ENCODE results near the gene SLC25A44.

The SLC25A44 gene

DNA sequence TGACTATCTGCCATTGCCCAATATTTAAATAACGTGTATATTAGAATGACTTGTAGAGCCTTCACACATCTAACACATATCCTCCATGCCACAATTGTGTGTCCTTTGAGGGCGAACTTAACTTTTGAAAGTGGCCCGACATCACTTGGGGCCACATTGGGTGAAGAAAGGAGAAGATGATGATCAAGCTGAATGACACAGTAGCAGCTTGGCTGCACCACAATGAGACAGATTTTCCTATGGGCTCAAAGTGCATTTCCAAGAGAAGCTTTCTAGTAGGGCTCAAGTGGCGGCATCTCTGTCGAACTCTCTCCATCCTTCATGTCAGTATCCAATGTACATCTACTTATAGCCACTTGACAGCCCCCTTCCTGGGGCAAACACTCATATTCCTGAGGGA lies 44.3 kb downstream of the SLC25A44 start:
- no peak for DNase-seq (ENCODE audit: low read depth in 1 of 2, low spot score in 1 of 2)

DNA sequence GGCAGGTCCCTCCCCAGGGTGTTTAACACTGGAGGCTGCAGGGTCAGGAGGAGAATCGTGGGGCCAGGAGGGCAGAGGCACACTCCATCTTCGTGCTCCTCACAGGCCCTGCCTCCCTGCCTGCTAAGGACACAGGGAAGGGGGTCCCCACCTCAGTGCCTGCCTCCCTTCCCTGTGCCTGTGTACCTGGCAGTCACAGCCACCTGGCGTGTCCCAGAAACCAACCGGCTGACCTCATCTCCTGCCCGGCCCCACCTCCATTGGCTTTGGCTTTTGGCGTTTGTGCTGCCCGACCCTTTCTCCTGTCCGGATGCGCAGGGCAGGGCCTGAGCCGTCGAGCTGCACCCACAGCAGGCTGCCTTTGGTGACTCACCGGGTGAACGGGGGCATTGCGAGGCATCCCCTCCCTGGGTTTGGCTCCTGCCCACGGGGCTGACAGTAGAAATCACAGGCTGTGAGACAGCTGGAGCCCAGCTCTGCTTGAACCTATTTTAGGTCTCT lies 47.5 kb downstream of the SLC25A44 start:
- DNase-seq (ENCODE audit: low read depth in 1 of 2, low spot score in 1 of 2) = no peak

DNA sequence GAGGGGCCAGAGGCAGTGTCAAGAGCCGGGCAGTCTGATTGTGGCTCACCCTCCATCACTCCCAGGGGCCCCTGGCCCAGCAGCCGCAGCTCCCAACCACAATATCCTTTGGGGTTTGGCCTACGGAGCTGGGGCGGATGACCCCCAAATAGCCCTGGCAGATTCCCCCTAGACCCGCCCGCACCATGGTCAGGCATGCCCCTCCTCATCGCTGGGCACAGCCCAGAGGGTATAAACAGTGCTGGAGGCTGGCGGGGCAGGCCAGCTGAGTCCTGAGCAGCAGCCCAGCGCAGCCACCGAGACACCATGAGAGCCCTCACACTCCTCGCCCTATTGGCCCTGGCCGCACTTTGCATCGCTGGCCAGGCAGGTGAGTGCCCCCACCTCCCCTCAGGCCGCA lies 48.0 kb downstream of the SLC25A44 start, which contains the start of gene BGLAP:
BGLAP (plus strand) TSS at position 259 of the 400 bp plus-strand sequence; CDS start at position 307, 48 bp downstream.
- no peak for DNase-seq (ENCODE audit: low read depth in 1 of 2, low spot score in 1 of 2)

DNA sequence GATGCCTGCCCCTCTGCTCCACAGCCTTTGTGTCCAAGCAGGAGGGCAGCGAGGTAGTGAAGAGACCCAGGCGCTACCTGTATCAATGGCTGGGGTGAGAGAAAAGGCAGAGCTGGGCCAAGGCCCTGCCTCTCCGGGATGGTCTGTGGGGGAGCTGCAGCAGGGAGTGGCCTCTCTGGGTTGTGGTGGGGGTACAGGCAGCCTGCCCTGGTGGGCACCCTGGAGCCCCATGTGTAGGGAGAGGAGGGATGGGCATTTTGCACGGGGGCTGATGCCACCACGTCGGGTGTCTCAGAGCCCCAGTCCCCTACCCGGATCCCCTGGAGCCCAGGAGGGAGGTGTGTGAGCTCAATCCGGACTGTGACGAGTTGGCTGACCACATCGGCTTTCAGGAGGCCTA lies 48.8 kb downstream of the SLC25A44 start:
- no peak for DNase-seq (ENCODE audit: low read depth in 1 of 2, low spot score in 1 of 2)

DNA sequence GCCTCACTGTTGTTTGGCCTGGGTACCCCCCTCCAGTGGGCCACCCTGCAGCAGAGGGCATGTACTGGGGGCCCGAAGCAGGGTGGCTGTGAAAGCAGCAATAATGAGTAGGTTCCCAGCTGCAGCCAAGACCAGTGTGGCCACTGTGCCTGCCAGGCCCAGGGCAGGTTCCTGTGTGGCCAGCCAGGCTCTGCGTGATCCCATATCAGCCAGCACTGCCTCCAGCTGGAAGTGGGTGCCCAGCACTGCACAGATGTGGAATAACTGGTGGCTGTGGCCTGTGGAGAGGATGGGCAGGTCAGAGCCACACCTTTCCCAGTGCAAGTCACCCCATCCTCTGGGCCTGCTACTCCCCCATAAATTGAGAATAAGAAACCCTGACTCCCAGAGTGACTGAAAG lies 50.2 kb downstream of the SLC25A44 start:
- no peak for DNase-seq (ENCODE audit: low read depth in 1 of 2, low spot score in 1 of 2)

- DNase-seq (ENCODE audit: low read depth in 1 of 2, low spot score in 1 of 2) = no peak
Measured at GRCh38 chr1:156244712-156245111, 50.8 kb downstream of the SLC25A44 start.

DNA sequence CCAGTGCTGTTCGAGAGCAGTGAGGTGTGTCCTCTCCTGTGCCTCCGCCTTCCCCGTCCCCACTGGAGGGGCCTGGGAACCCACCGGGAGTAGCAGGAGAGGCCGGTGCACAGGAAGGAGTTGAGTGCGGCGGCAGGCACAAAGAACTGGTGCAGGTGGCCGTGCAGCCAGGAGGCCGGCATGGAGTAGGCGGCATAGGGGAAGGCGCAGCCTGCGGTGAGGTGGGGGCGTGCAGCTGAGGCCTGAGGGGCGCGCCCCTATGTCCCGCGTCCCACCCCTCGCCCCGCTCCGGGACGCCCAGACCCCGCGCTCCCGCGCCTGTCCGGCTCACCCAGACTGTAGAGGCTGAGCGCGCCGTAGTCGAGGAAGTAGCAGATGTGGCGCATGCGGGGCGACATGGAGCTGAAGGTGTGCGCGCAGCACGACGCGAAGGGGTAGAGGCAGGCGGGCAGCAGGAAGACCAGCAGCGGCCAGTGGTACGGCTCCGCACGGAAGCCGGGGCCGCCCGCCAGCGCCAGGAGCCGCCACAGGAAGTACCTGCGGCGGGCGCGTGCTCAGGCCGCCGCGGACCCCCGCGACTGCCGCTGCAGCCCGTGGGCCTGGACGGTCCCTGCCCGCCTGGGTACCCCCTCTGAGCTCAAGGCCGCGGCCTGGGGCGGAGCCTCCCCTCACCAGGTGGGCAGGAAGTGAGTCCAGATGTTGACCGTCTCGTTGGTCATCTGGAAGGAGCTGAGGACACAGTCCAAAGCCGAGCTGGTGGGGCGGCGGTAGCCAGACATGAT lies 51.7 kb downstream of the SLC25A44 start:
- no peak for DNase-seq (ENCODE audit: low read depth in 1 of 2, low spot score in 1 of 2)

DNA sequence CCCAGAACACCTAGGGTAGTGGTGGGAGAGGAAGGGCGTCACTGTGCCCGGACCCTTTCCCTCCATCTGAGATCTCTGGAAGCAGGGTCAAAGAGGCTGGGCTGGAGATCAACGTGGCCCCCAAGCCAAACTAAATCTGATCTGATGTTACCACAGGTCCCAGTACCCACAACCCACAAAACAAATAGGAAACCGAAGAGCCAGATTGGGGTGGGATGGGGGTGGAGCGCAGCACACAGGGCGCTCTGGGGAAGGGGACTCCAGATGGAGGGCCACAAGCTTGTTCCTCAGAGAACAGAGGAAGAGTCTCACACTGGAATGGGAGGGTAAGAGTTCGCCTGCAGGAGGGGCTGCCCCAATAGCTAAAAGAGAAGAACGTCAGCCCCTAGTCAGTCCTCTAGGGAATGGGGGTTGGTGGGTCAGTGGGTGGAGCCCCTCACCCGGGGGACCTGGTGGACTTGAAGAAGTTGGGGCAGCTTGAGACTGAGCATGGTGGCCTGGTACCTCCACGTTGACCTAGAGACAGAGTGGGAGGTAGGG lies 52.4 kb downstream of the SLC25A44 start:
- DNase-seq (ENCODE audit: low read depth in 1 of 2, low spot score in 1 of 2) = no peak

DNA sequence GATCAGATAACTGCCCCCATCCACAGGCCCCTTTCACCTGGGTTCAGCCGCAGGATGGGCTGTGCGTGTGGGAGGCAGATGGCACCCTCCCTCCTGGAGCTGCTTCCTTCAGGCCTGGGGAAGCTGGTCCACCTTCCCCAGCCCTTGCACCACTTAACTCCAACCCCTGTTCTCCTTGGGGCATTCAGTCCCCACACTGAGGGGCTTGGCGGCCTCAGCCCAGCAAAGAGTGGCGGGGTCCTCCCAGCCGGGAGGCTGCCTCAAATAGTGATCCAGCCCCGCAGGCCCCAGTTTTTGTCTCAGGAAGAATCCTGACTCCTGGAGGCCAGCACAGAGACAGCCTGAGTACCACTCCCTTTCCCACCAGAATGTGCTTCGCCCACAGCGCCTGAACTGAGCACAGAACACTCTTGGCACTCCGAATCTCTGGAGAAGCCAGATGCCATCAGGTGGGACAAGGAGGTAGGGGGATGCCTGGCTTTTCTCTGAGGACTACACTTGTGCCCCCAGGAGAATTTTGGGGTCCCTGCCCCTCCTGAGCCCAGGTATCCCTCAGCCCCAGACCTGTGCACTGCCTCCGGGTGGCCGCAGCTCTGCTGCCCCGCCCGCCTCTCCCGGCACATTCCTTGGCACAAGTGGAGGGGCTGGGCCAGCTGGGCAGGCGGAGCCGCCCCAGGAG lies 53.0 kb downstream of the SLC25A44 start:
- DNase-seq (ENCODE audit: low read depth in 1 of 2, low spot score in 1 of 2) = no peak

- no peak for DNase-seq (ENCODE audit: low read depth in 1 of 2, low spot score in 1 of 2)
Measured at GRCh38 chr1:156247460-156248322, 53.8 kb downstream of the SLC25A44 start, which contains the start of gene PAQR6. TSS of gene PAQR6 (minus strand) at chr1:156248056. CDS start at chr1:156246731, 1,325 bp downstream.

- DNase-seq (ENCODE audit: low read depth in 1 of 2, low spot score in 1 of 2) = no peak
Measured at GRCh38 chr1:156248323-156248683, 54.4 kb downstream of the SLC25A44 start.

- DNase-seq (ENCODE audit: low read depth in 1 of 2, low spot score in 1 of 2) = no peak
Measured at GRCh38 chr1:156249593-156249992, 55.7 kb downstream of the SLC25A44 start.

DNA sequence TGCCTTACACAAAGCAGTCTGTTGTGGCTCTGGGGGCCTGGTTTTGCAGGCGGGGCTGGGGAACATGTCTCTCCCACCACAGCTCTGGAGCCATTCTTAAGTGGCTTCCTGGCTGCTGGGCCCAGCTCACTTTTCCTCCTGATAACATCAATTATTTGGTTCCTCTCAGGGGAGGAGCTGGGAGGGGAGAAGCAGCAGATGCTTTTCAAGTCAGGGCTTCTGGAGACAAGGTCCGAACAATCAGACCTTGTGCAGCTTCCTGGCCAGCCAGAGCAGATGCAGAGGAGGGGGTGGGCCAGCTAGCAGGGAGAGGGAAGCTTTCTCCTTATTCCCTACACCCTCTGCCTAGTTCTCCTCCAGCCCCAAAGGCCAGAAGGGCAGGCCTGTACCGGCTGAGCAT lies 57.6 kb downstream of the SLC25A44 start:
- no peak for DNase-seq (ENCODE audit: low read depth in 1 of 2, low spot score in 1 of 2)

GRCh38 chr1:156253634-156254033 lies 59.7 kb downstream of the SLC25A44 start:
- DNase-seq (ENCODE audit: low read depth in 1 of 2, low spot score in 1 of 2) = no peak

- DNase-seq (ENCODE audit: low read depth in 1 of 2, low spot score in 1 of 2) = no peak
Measured at GRCh38 chr1:156257711-156258110, 63.8 kb downstream of the SLC25A44 start.

DNA sequence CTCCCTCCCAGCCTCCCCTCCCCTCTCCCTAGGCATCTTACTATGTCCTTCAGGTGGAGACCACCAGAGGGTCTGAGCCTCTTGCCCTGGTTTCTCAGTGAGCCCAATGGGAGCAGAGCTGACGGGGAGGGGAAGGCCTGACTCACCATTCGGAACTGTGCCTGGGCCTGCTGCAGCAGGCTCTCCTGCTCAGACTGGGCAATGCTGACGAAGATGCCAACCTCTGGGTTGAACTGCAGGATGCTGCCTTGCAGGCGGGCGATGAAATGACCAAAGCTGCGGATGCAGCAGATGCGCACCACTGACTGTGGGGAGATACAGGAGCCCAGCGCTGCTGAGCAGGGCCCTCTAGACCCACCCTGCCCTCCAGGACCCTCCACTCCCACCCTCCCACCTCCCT lies 65.0 kb downstream of the SLC25A44 start:
- no peak for DNase-seq (ENCODE audit: low read depth in 1 of 2, low spot score in 1 of 2)

DNA sequence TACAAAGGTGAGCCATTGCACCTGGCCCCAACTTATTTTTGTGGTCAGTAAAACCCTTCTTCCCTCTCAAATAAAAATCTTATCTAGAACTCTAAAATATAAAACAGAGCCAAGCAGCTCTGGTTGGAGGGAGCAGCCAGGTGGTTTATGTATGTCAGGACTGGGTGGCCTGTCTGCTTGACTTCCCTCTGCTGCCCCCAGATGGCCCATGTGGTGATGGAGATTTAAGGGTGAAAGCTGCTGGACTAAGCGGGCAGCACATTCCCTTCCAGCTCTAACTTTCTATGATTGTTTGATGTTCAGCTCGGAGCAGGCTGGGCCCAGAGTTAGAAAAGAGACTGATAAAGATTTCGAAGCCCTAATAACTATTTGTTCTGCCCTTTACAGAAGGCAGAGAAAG lies 65.9 kb downstream of the SLC25A44 start:
- DNase-seq (ENCODE audit: low read depth in 1 of 2, low spot score in 1 of 2) = no peak

DNA sequence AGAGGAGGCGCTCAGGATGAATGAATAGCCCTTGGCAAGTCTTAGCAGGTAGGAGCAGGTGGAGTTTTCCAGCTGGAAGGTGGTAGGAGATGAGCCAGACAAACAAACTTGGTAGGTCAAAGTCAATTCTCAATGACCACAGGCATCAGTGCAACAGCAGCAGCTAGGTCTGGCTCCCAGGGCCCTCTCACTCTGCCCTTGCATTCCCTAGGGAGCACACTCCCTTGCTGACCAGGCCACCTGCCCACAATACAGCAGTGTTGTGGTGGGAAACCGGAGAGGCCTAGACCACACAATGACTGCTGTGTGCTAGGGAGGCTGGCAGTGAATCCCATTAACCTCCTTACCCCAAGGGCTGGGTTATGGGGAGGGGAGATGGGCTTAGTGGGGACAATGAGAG lies 67.0 kb downstream of the SLC25A44 start:
- DNase-seq (ENCODE audit: low read depth in 1 of 2, low spot score in 1 of 2) = no peak
